Esophagus squamous epithelium (tissue), 5 donors: ENCODE results near the gene DOCK3. TPM values are rescaled to one million over a fixed set of nuclear protein-coding genes. Genes with fewer than 3 reads are reported as not detected.
"Not testable (repeated sequence)": the region's sequence is repeated elsewhere in the genome, so short reads cannot be mapped to it uniquely, and the experiment has no call there.

Experiments used
- DNase-seq: peaks from one replicate; lab custom pipeline; 2025; lab: John Stamatoyannopoulos, UW
- H3K27ac ChIP-seq, 4 donors: fragments of 200-600 bp; sonication (generic); one replicate each; pipeline ENCODE4 v1.5.1; 2016 to 2019; ENCODE audit warnings: mild to moderate bottlenecking in 1 of 4
- H3K27me3 ChIP-seq, 4 donors: fragments of 200-600 bp; sonication (generic); 1 replicate in 3 of 4; 2 replicates in 1 of 4; pipeline versions ENCODE4 v1.5.1 to v1.6.0; 2017 to 2021; ENCODE audit warnings: antibody characterized with exemption in 1 of 4
- H3K36me3 ChIP-seq, 3 donors: fragments of 200-600 bp; sonication (generic); one replicate each; pipeline ENCODE4 v1.5.1; 2016 to 2019
- H3K4me1 ChIP-seq, 3 donors: fragments of 200-600 bp; sonication (generic); one replicate each; pipeline ENCODE4 v1.5.1; 2017 to 2019
- H3K4me3 ChIP-seq, 4 donors: fragments of 200-600 bp; sonication (generic); 1 replicate in 3 of 4; 2 replicates in 1 of 4; pipeline ENCODE4 v1.5.1; 2016 to 2019; ENCODE audit warnings: mild to moderate bottlenecking in 2 of 4, moderate library complexity in 1 of 4
- H3K9me3 ChIP-seq, 3 donors: fragments of 200-600 bp; sonication (generic); one replicate each; pipeline ENCODE4 v1.5.1; 2016 to 2019
- POLR2A ChIP-seq, 4 donors: fragments of 450-650 bp; IDR thresholded peaks; one replicate each; pipeline ENCODE4 v1.6.1; 2017; ENCODE audit warnings: antibody characterized with exemption in 4 of 4, mild to moderate bottlenecking in 4 of 4, moderate library complexity in 3 of 4
- WGBS, 2 donors: methylation state at CpG; one replicate each; pipeline ENCODE4 v1.1.5; 2018; 5-methylcytosine and 5-hydroxymethylcytosine counted together
- intact Hi-C: fragments of 100-400 bp; cut with DNase I; formaldehyde crosslinking; loops from one replicate; pipeline ENCODE4 v1.15.0; 2022
- total RNA-seq, 4 donors: library from RNA; depleted of rRNA; stranded (reverse); fragments of >200 nt; gene quantifications; one replicate each; pipeline ENCODE4 v1.1.0, GENCODE V29; 2016
- TF ChIP-seq, protein P1 (sequence below), 6 experiments: fragments of 450-650 bp in 4 of 6; fragments of 200-600 bp in 2 of 6; sonication (generic) in 2 of 6; IDR thresholded peaks; one replicate each; pipeline ENCODE4 v1.5.1; 2016 to 2019; ENCODE audit warnings: antibody characterized with exemption in 6 of 6, mild to moderate bottlenecking in 4 of 6, moderate library complexity in 4 of 6
- donor health status: DM: yes; HTN: yes; CAD: no.

The DOCK3 gene
- total RNA-seq, 4 donors from 2014 or later, result 0.92 to 1.7 (median 1.4) TPM

- 100% methylated on average over 1 of the region's 3 CpGs; no CpG with 5 or more reads in 1 of the 2 donors for WGBS, 2 donors
- no peak for DNase-seq
- intact Hi-C loops, result no loop called here
These were observed 176.1 kb downstream of the DOCK3 start for GRCh38 chr3:50850639-50851511.

GRCh38 chr3:50853936-50854335, 179.2 kb downstream of the DOCK3 start:
- no peaks in the 10 kb centered on the region for H3K27me3 ChIP-seq
- intact Hi-C loops, result no loop called here
- TF ChIP-seq, protein P1, sequence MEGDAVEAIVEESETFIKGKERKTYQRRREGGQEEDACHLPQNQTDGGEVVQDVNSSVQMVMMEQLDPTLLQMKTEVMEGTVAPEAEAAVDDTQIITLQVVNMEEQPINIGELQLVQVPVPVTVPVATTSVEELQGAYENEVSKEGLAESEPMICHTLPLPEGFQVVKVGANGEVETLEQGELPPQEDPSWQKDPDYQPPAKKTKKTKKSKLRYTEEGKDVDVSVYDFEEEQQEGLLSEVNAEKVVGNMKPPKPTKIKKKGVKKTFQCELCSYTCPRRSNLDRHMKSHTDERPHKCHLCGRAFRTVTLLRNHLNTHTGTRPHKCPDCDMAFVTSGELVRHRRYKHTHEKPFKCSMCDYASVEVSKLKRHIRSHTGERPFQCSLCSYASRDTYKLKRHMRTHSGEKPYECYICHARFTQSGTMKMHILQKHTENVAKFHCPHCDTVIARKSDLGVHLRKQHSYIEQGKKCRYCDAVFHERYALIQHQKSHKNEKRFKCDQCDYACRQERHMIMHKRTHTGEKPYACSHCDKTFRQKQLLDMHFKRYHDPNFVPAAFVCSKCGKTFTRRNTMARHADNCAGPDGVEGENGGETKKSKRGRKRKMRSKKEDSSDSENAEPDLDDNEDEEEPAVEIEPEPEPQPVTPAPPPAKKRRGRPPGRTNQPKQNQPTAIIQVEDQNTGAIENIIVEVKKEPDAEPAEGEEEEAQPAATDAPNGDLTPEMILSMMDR (IDR thresholded peaks at IDR 0.05), result no peak
- TF ChIP-seq POLR2A (IDR thresholded peaks at IDR 0.05), result no peak
- H3K9me3 ChIP-seq, result peaks cover 0 to 19% (median 11%) of the 10 kb centered on the region in 3 donors
- peaks cover 0 to 12% (median 0%) of the 10 kb centered on the region in 3 donors for H3K4me1 ChIP-seq
- H3K4me3 ChIP-seq, result no peak overlapping the region
- WGBS, 2 donors, result 31 to 47% methylated on average over 4 of the region's 4 CpGs
- no peaks in the 10 kb centered on the region for H3K36me3 ChIP-seq
- DNase-seq, result no peak
- no peak overlapping the region for H3K27ac ChIP-seq

More at GRCh38 chr3:50850639-50851511, 176.1 kb downstream of the DOCK3 start:
- no peak overlapping the region for H3K4me3 ChIP-seq
- no peaks in the 10 kb centered on the region for H3K36me3 ChIP-seq
- peaks cover 0 to 12% (median 0%) of the 10 kb centered on the region in 3 donors for H3K4me1 ChIP-seq
- H3K27ac ChIP-seq, result peak overlapping the region; percentile 51 to 68 (median 60)
- TF ChIP-seq, protein P1 (IDR thresholded peaks at IDR 0.05), result peak in 1 of 6 experiments; percentile 36
- TF ChIP-seq POLR2A (IDR thresholded peaks at IDR 0.05), result no peak
- H3K27me3 ChIP-seq, result no peaks in the 10 kb centered on the region
- H3K9me3 ChIP-seq, result peaks cover 0 to 19% (median 19%) of the 10 kb centered on the region in 3 donors

- Histone ChIP-seq H3K4me3 (no peak overlapping the region), H3K9me3 (peaks cover 0 to 8% (median 0%) of the 10 kb centered on the region in 3 donors), H3K27ac (no peak overlapping the region), H3K4me1 (no peaks in the 10 kb centered on the region), H3K36me3 (no peaks in the 10 kb centered on the region), H3K27me3 (no peaks in the 10 kb centered on the region)
- 66 to 67% methylated on average over 3 of the region's 3 CpGs for WGBS, 2 donors
- DNase-seq, result no peak
- intact Hi-C loops, result no loop called here
- TF ChIP-seq, protein P1 (IDR thresholded peaks at IDR 0.05), result peak in 1 of 6 experiments; percentile 12
- TF ChIP-seq POLR2A (IDR thresholded peaks at IDR 0.05), result no peak
These were observed 187.5 kb downstream of the DOCK3 start for GRCh38 chr3:50862221-50862620.

DNA sequence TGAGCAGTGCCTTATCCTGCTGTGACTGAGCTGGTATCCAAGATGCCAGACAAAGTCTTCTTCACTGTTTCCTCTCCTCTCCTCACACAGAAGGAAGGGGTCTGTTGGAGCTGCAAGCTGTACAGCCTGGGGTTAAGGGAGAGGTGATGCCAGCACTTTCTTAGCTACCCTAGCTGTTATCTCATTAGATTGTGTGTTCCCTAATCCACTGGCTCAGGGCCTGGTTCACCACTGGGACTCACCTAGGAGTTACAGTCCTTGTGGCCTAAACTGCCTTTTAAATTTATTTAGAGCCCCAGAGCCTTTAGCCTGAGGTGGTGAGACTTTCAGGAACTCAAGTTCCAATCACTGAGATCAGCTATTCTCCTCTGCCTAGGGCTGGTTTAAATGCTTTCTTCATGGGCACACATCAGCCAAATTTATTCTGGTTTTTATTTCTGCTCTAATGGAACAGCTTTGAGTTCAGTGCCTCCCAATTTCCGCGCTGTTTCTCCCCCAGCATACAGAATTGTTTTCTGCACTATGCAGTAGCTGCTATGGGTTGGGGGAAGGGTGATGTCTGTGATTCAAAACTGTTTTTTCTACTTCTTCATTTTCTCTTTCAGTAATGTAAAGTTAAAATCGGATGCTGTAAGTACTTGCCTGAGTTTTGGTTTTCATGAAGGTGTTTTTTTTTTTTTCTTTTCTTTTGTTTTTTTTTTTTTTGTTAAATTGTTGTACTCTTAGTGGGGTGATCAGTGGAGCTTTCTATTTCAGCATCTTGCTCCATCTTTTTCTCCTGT, 198.8 kb downstream of the DOCK3 start:
- H3K36me3 ChIP-seq, result no peaks in the 10 kb centered on the region
- TF ChIP-seq POLR2A (IDR thresholded peaks at IDR 0.05), result no peak
- TF ChIP-seq, protein P1 (IDR thresholded peaks at IDR 0.05), result no peak
- intact Hi-C loops, result no loop called here
- no peak overlapping the region for H3K27ac ChIP-seq
- H3K27me3 ChIP-seq, result no peaks in the 10 kb centered on the region
- no peak for DNase-seq
- 74 to 82% methylated on average over 3 of the region's 3 CpGs for WGBS, 2 donors
- no peak overlapping the region for H3K4me3 ChIP-seq
- no peaks in the 10 kb centered on the region for H3K4me1 ChIP-seq
- H3K9me3 ChIP-seq, result peaks cover 0 to 6% (median 0%) of the 10 kb centered on the region in 3 donors

GRCh38 chr3:50874876-50875275, 200.1 kb downstream of the DOCK3 start:
- H3K27ac ChIP-seq, H3K27me3 ChIP-seq, DNase-seq, H3K4me1 ChIP-seq, H3K9me3 ChIP-seq, H3K36me3 ChIP-seq, H3K4me3 ChIP-seq, intact Hi-C loops: not testable (repeated sequence)
- 41 to 57% methylated on average over 5 to 7 of the region's 7 CpGs for WGBS, 2 donors
